ENCODE results near the gene TBC1D1.

Gene TBC1D1

GRCh38 chr4:38049545-38050170 is 158.8 kb downstream of the TBC1D1 start:
- TF ChIP-seq CTCF (IDR thresholded peaks at IDR 0.05; ENCODE audit: insufficient read depth, low read depth, low read length, missing control alignments) = no peak
- DNase-seq (ENCODE audit: low read depth) = peak; percentile 91
- peak overlapping the region; percentile 18 for H3K4me3 ChIP-seq (ENCODE audit: low read length)

- DNase-seq (ENCODE audit: low read depth) = no peak
- no peak for TF ChIP-seq CTCF (IDR thresholded peaks at IDR 0.05; ENCODE audit: insufficient read depth, low read depth, low read length, missing control alignments)
Observed at GRCh38 chr4:38050560-38051350, 159.9 kb downstream of the TBC1D1 start.

GRCh38 chr4:38055566-38055965 is 164.7 kb downstream of the TBC1D1 start:
- TF ChIP-seq CTCF (IDR thresholded peaks at IDR 0.05; ENCODE audit: insufficient read depth, low read depth, low read length, missing control alignments) = no peak
- no peak for DNase-seq (ENCODE audit: low read depth)
- H3K4me3 ChIP-seq (ENCODE audit: low read length) = no peak overlapping the region

More at GRCh38 chr4:38050560-38051350, 159.9 kb downstream of the TBC1D1 start:
- no peak overlapping the region for H3K4me3 ChIP-seq (ENCODE audit: low read length)

GRCh38 chr4:38056011-38056685 is 165.3 kb downstream of the TBC1D1 start:
- no peak for DNase-seq (ENCODE audit: low read depth)
- no peak for TF ChIP-seq CTCF (IDR thresholded peaks at IDR 0.05; ENCODE audit: insufficient read depth, low read depth, low read length, missing control alignments)
- no peak overlapping the region for H3K4me3 ChIP-seq (ENCODE audit: low read length)

- TF ChIP-seq CTCF (IDR thresholded peaks at IDR 0.05; ENCODE audit: insufficient read depth, low read depth, low read length, missing control alignments) = no peak
- DNase-seq (ENCODE audit: low read depth) = no peak
- no peak overlapping the region for H3K4me3 ChIP-seq (ENCODE audit: low read length)
Observed at GRCh38 chr4:38058151-38058550, 167.3 kb downstream of the TBC1D1 start.

- no peak overlapping the region for H3K4me3 ChIP-seq (ENCODE audit: low read length)
- DNase-seq (ENCODE audit: low read depth) = peak; percentile 30
- TF ChIP-seq CTCF (IDR thresholded peaks at IDR 0.05; ENCODE audit: insufficient read depth, low read depth, low read length, missing control alignments) = no peak
Observed at GRCh38 chr4:38060829-38061431, 170.0 kb downstream of the TBC1D1 start.
